Upper lobe of left lung (tissue), 6 donors: ENCODE data around the gene HNRNPDL. TPM values are rescaled to one million over a fixed set of nuclear protein-coding genes. Genes with fewer than 3 reads are reported as not detected.
"Not testable (repeated sequence)": the region's sequence is repeated elsewhere in the genome, so short reads cannot be mapped to it uniquely, and the experiment has no call there.

Experiments used
- ATAC-seq, 2 donors: fragments of 200-7000 bp; cut with Tn5 transposase; one replicate each; pipeline ENCODE4 v1.9.1; 2022; ENCODE audit warnings: mild to moderate bottlenecking in 2 of 2, moderate library complexity in 2 of 2; ENCODE audit not compliant: low FRiP score in 2 of 2
- DNase-seq, 2 donors: peaks; one replicate each; pipeline ENCODE4 v3.0.0-alpha.2; 2019 to 2020
- H3K27ac ChIP-seq, 4 donors: fragments of 200-600 bp; sonication (generic); one replicate each; pipeline ENCODE4 v1.5.1; 2016 to 2019
- H3K27me3 ChIP-seq, 4 donors: fragments of 200-600 bp; sonication (generic); one replicate each; pipeline ENCODE4 v1.5.1; 2017 to 2019
- H3K36me3 ChIP-seq, 4 donors: fragments of 200-600 bp; sonication (generic); one replicate each; pipeline ENCODE4 v1.5.1; 2016 to 2019
- H3K4me1 ChIP-seq, 4 donors: fragments of 200-600 bp; sonication (generic); one replicate each; pipeline ENCODE4 v1.5.1; 2018 to 2019
- H3K4me3 ChIP-seq, 4 donors: fragments of 200-600 bp; sonication (generic); one replicate each; pipeline ENCODE4 v1.5.1; 2017 to 2019; ENCODE audit warnings: mild to moderate bottlenecking in 2 of 4, moderate library complexity in 1 of 4
- H3K9me3 ChIP-seq, 4 donors: fragments of 200-600 bp; sonication (generic); one replicate each; pipeline ENCODE4 v1.5.1; 2018 to 2019
- EP300 ChIP-seq, 4 donors: sonication (generic); formaldehyde crosslinking; IDR thresholded peaks; one replicate each; pipeline ENCODE4 v1.5.1; 2017; ENCODE audit warnings: antibody characterized with exemption in 4 of 4, control low read depth in 2 of 4
- POLR2A ChIP-seq, 4 donors: fragments of 450-650 bp; IDR thresholded peaks; one replicate each; pipeline ENCODE4 v1.5.1; 2016 to 2017; ENCODE audit warnings: antibody characterized with exemption in 4 of 4, mild to moderate bottlenecking in 2 of 4
- POLR2AphosphoS5 ChIP-seq, 2 donors: sonication (generic); formaldehyde crosslinking; IDR thresholded peaks; one replicate each; pipeline ENCODE4 v1.5.1; 2017; ENCODE audit warnings: antibody characterized with exemption in 2 of 2
- WGBS, 2 donors: methylation state at CpG; one replicate each; pipeline ENCODE4 v1.1.5; 2017 to 2018; 5-methylcytosine and 5-hydroxymethylcytosine counted together
- total RNA-seq, 6 donors: library from RNA; depleted of rRNA in 4 of 6; stranded (reverse); fragments of >200 nt in 4 of 6; gene quantifications; one replicate each; pipeline versions ENCODE4 v1.1.0 to v1.2.1, GENCODE V29; 2016 to 2021
- TF ChIP-seq, protein P1 (sequence below), 6 experiments: fragments of 450-650 bp in 4 of 6; fragments of 200-600 bp in 2 of 6; sonication (generic) in 2 of 6; IDR thresholded peaks; one replicate each; pipeline ENCODE4 v1.5.1; 2016 to 2019; ENCODE audit warnings: antibody characterized with exemption in 6 of 6
- donor health status: DM: no; HTN: no; CAD: no; lungs with moderate emphysema.
- donor health status: DM: no; HTN: yes; CAD: no; lungs with severe emphysema.

The HNRNPDL gene
- total RNA-seq, 6 donors from 2014 or later: 141 to 249 (median 186) TPM

DNA sequence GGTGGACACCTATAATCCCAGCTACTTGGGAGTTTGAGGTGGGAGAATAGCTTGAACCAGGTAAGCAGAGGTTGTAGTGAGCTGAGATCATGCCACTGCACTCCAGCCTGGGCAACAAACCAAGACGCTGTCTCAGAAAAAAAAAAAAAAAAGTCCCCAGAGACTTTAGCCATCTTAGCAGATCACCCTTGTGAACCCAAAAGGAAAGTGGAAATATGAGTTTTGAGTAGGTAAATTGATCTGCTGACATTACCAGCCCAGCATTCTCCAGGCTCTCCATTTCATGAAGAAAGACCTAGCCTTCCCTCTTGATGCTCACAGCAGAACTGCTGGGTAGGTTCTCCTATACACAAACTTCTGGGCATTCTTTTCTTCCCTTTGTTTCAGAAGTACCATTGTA, 32.0 kb downstream of the HNRNPDL start:
- no peak overlapping the region for H3K4me3 ChIP-seq
- H3K36me3 ChIP-seq: no peaks in the 10 kb centered on the region
- no peaks in the 10 kb centered on the region for H3K27me3 ChIP-seq
- H3K4me1 ChIP-seq: no peaks in the 10 kb centered on the region
- DNase-seq (no peak), ATAC-seq (no peak)
- no peak overlapping the region for H3K27ac ChIP-seq
- TF ChIP-seq EP300 (IDR thresholded peaks at IDR 0.05) (no peak), POLR2AphosphoS5 (IDR thresholded peaks at IDR 0.05) (no peak), POLR2A (IDR thresholded peaks at IDR 0.05) (no peak)
- TF ChIP-seq, protein P1, sequence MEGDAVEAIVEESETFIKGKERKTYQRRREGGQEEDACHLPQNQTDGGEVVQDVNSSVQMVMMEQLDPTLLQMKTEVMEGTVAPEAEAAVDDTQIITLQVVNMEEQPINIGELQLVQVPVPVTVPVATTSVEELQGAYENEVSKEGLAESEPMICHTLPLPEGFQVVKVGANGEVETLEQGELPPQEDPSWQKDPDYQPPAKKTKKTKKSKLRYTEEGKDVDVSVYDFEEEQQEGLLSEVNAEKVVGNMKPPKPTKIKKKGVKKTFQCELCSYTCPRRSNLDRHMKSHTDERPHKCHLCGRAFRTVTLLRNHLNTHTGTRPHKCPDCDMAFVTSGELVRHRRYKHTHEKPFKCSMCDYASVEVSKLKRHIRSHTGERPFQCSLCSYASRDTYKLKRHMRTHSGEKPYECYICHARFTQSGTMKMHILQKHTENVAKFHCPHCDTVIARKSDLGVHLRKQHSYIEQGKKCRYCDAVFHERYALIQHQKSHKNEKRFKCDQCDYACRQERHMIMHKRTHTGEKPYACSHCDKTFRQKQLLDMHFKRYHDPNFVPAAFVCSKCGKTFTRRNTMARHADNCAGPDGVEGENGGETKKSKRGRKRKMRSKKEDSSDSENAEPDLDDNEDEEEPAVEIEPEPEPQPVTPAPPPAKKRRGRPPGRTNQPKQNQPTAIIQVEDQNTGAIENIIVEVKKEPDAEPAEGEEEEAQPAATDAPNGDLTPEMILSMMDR (IDR thresholded peaks at IDR 0.05): no peak
- no peaks in the 10 kb centered on the region for H3K9me3 ChIP-seq
- WGBS, 2 donors: 76 to 79% methylated on average over 1 of the region's 1 CpG

DNA sequence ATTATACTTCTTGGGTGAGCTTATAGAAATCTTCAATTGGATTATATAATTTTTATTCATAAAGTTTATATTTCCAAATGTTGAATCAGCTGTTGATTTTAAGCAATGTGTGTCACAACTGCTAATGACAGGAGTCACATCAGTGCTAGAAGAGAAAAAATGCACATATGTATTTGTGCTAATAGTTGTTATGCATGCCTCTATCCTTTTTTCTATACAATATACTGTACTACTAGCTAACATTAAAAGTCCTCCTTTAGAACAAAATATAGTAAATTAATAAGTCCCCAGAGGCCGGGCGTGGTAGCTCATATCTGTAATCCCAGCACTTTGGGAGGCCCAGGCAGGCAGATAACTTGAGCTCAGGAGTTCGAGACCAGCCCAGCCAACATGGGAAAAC, 32.7 kb downstream of the HNRNPDL start:
- H3K4me1 ChIP-seq: no peaks in the 10 kb centered on the region
- no peaks in the 10 kb centered on the region for H3K36me3 ChIP-seq
- 90 to 91% methylated on average over 3 of the region's 3 CpGs for WGBS, 2 donors
- H3K27me3 ChIP-seq: no peaks in the 10 kb centered on the region
- ATAC-seq (no peak), DNase-seq (no peak)
- no peak overlapping the region for H3K4me3 ChIP-seq
- H3K27ac ChIP-seq: no peak overlapping the region
- TF ChIP-seq POLR2AphosphoS5 (IDR thresholded peaks at IDR 0.05) (no peak), EP300 (IDR thresholded peaks at IDR 0.05) (no peak)
- H3K9me3 ChIP-seq: no peaks in the 10 kb centered on the region

DNA sequence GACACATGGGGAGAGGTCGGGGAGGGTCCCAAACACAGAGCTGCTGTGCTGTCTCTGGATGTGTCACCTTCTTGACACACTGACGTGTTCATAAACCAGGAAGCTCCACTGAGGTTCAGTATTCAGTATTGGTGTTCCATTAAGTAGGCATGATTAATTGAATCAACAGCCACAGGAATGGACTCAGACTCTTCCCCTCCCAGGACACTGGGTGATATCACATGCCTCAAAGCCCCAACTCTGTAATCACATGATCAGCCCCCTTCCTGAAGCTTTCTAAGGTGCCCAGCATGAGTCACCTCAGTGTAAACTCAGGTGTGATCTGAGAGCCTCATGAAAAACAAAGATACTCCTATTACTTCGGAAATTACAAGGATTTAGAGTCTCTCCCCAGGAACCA, 35.4 kb downstream of the HNRNPDL start:
- no peak for TF ChIP-seq POLR2A (IDR thresholded peaks at IDR 0.05)
- TF ChIP-seq, protein P1 (IDR thresholded peaks at IDR 0.05): no peak
- no peak for TF ChIP-seq POLR2AphosphoS5 (IDR thresholded peaks at IDR 0.05)
- TF ChIP-seq EP300 (IDR thresholded peaks at IDR 0.05): no peak
- Histone ChIP-seq H3K4me3 (no peak overlapping the region), H3K27ac (no peak overlapping the region), H3K4me1 (no peaks in the 10 kb centered on the region), H3K36me3 (no peaks in the 10 kb centered on the region), H3K27me3 (no peaks in the 10 kb centered on the region), H3K9me3 (no peaks in the 10 kb centered on the region)
- no peak for DNase-seq
- ATAC-seq: no peak
- 86 to 87% methylated on average over 3 of the region's 3 CpGs for WGBS, 2 donors

DNA sequence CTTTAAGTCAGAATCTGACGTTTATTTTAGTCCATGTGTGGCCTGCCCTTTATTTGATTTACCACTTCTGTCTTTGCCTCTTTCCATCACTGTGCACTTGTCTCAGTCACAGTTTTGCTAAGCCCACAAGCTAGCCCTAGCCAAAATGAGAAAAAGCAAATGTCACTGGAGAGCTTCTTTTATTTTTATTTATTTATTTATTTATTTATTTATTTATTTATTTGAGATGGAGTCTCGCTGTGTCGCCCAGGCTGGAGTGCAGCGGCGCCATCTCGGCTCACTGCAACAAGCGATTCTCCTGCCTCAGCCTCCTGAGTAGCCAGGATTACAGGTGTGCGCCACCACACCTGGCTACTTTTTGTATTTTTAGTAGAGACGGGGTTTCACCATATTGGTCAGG, 40.2 kb downstream of the HNRNPDL start:
- not testable (repeated sequence) for H3K4me1 ChIP-seq, H3K27me3 ChIP-seq, DNase-seq, ATAC-seq, H3K4me3 ChIP-seq, H3K36me3 ChIP-seq, H3K27ac ChIP-seq, H3K9me3 ChIP-seq
- 89 to 93% methylated on average over 9 of the region's 9 CpGs for WGBS, 2 donors

DNA sequence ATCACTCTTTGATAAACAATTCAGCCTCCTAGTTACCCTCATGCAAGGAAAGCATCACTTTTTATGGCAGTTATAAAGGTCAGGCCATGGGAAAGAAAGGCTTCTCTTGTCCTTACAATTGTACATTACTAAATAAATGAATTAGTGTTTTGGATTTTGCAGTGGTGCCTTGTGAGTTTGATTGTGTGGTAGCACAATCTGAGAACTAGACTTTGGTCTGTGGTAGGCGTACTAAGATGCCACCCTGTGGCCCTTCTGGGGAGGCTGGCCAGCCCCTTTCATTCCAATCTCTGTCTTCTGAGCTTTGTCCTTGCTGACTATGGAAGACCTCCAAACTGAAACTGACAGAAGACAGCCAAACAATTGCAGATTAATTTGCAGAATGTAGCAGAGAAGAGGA, 41.9 kb downstream of the HNRNPDL start:
- DNase-seq: no peak
- Histone ChIP-seq H3K9me3 (no peaks in the 10 kb centered on the region), H3K4me1 (no peaks in the 10 kb centered on the region), H3K27me3 (no peaks in the 10 kb centered on the region), H3K36me3 (no peaks in the 10 kb centered on the region), H3K27ac (no peak overlapping the region), H3K4me3 (no peak overlapping the region)
- TF ChIP-seq, protein P1 (IDR thresholded peaks at IDR 0.05): no peak
- TF ChIP-seq POLR2A (IDR thresholded peaks at IDR 0.05): no peak
- ATAC-seq: no peak
- WGBS, 2 donors: 64 to 89% methylated on average over 1 of the region's 1 CpG

DNA sequence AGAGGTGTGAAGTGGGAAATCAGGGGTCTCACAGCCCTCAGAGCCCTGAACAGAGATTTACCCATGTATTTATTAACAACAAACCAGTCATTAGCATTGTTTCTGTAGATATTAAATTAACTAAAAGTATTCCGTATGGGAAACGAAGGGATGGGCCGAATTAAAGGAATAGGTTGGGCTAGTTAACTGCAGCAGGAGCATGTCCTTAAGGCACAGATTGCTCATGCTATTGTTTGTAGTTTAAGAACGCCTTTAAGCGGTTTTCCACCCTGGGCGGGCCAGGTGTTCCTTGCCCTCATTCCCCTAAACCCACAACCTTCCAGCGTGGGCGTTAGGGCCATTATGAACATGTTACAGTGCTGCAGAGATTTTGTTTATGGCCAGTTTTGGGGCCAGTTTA, 44.0 kb downstream of the HNRNPDL start:
- not testable (repeated sequence) for H3K36me3 ChIP-seq, DNase-seq, H3K27ac ChIP-seq, ATAC-seq, H3K27me3 ChIP-seq, H3K9me3 ChIP-seq, H3K4me3 ChIP-seq, H3K4me1 ChIP-seq
- 94 to 97% methylated on average over 8 of the region's 8 CpGs for WGBS, 2 donors
